T-helper 9 cell (primary cell): ENCODE measurements around the gene ARHGEF2.
"Not testable (repeated sequence)": the region's sequence is repeated elsewhere in the genome, so short reads cannot be mapped to it uniquely, and the experiment has no call there.

ENCODE experiments used
- DNase-seq: peaks from one replicate; pipeline ENCODE4 v3.0.0-alpha.2; 2020

Gene ARHGEF2

GRCh38 chr1:155990005-155990739, 11.8 kb upstream of the ARHGEF2 start:
- no peak for DNase-seq

- peak; percentile 66 for DNase-seq
Observed at GRCh38 chr1:155989242-155990004, 11.1 kb upstream of the ARHGEF2 start.

- DNase-seq = not testable (repeated sequence)
Observed at GRCh38 chr1:155984903-155985645, 6.7 kb upstream of the ARHGEF2 start.

- DNase-seq = no peak
Observed at GRCh38 chr1:155984341-155984740, 6.0 kb upstream of the ARHGEF2 start.

- no peak for DNase-seq
Observed at GRCh38 chr1:155983191-155984024, 5.1 kb upstream of the ARHGEF2 start.

- DNase-seq = no peak
Observed at GRCh38 chr1:155982106-155982505, 3.8 kb upstream of the ARHGEF2 start.

GRCh38 chr1:155981266-155982088, 3.1 kb upstream of the ARHGEF2 start:
- DNase-seq = no peak

- DNase-seq = no peak
Observed at GRCh38 chr1:155979597-155980343, 1.4 kb upstream of the ARHGEF2 start.

GRCh38 chr1:155978973-155979429, 654 bp upstream of the ARHGEF2 start:
- no peak for DNase-seq

GRCh38 chr1:155977690-155978324, 540 bp downstream of the ARHGEF2 start:
- DNase-seq = peak; percentile 37

GRCh38 chr1:155976913-155977689, 1.2 kb downstream of the ARHGEF2 start:
- DNase-seq = no peak

- peak; percentile 58 for DNase-seq
Observed at GRCh38 chr1:155976062-155976912, 2.1 kb downstream of the ARHGEF2 start.

- no peak for DNase-seq
Observed at GRCh38 chr1:155975375-155976061, 2.8 kb downstream of the ARHGEF2 start.

- DNase-seq = no peak
Observed at GRCh38 chr1:155974208-155975115, 3.9 kb downstream of the ARHGEF2 start.

- DNase-seq = no peak
Observed at GRCh38 chr1:155973723-155974122, 4.6 kb downstream of the ARHGEF2 start.
